Ovary (tissue), 3 donors: ENCODE data around the gene ZNF440.
"Not testable (repeated sequence)": the region's sequence is repeated elsewhere in the genome, so short reads cannot be mapped to it uniquely, and the experiment has no call there.

Experiments
- EP300 ChIP-seq: sonication (generic); formaldehyde crosslinking; IDR thresholded peaks from one replicate; pipeline ENCODE4 v1.6.1; 2017; ENCODE audit warnings: antibody characterized with exemption
- POLR2A ChIP-seq: fragments of 450-650 bp; IDR thresholded peaks from one replicate; pipeline ENCODE4 v1.6.1; 2017; ENCODE audit warnings: antibody characterized with exemption, mild to moderate bottlenecking, moderate library complexity
- TF ChIP-seq, protein P1 (sequence below), 3 donors: fragments of 450-650 bp in 2 of 3; fragments of 200-600 bp in 1 of 3; IDR thresholded peaks; one replicate each; pipeline versions ENCODE4 v1.5.1 to v1.8.0; 2016 to 2022; ENCODE audit warnings: antibody characterized with exemption in 3 of 3, mild to moderate bottlenecking in 1 of 3
- donor health status: DM: no; HTN: no; CAD: no.

DNA sequence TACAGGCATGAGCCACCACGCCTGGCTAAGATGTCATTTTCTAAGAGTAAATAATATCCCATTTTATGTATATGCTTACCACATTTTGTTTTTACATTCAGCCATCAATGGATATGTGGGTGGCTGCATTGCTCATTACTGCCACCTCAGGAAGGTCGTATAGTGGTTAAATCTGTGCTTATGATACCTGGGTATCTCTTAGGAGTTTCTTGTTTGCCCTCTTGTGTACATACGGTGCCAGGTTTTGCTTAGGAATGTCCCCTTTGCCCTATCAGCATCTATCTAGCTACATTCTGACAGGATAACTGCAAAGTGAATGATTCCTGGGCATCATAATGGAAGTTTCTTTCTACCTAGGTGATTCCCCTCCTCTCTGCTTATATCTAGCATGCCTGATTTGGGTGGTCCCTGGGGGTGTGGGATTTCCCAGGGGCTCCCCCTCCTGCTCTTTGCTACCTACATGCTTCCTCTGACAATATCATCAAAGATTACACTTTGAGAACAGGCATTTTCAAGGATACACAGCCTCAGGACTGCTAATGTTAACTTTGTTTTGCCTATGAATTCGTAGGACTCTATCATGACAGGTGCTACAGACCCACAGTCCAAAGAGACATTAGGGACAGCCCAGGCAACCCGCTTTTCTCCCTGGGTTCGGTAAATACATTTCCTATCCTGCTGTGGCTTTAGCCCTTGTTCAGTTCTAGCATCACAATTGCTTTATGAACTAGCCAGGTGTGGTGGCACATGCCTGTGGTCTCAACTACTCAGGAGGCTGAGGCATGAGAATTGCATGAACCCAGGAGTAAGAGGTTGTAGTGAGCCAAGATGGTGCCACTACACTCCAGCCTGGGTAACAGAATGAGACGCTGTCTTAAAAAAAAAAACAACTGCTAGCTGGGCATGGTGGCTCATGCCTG lies 15.1 kb downstream of the ZNF440 start:
- TF ChIP-seq, protein P1, sequence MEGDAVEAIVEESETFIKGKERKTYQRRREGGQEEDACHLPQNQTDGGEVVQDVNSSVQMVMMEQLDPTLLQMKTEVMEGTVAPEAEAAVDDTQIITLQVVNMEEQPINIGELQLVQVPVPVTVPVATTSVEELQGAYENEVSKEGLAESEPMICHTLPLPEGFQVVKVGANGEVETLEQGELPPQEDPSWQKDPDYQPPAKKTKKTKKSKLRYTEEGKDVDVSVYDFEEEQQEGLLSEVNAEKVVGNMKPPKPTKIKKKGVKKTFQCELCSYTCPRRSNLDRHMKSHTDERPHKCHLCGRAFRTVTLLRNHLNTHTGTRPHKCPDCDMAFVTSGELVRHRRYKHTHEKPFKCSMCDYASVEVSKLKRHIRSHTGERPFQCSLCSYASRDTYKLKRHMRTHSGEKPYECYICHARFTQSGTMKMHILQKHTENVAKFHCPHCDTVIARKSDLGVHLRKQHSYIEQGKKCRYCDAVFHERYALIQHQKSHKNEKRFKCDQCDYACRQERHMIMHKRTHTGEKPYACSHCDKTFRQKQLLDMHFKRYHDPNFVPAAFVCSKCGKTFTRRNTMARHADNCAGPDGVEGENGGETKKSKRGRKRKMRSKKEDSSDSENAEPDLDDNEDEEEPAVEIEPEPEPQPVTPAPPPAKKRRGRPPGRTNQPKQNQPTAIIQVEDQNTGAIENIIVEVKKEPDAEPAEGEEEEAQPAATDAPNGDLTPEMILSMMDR (IDR thresholded peaks at IDR 0.05), result not testable (repeated sequence)
- not testable (repeated sequence) for TF ChIP-seq POLR2A, EP300
